Measurements from ENCODE around the gene ST6GALNAC5.

The ST6GALNAC5 gene

DNA sequence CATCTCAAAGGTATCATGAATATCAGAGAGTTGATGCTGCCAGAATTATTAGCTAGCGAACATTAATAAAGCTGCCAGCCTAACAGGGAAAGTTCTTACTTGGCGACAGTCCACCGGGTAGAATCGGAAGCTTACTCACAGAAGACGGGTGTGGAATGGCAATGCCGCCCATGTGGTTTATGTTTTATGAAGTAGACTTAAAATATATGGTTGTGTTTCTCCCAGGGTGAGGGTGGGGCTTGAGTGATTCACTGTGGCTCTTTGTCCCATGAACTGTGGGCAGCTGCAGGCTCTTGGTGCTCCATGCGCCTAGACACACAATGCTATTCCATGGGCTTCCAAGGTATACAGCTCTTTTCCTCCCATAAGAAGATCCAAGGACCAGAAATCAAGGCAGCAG is 189.2 kb downstream of the ST6GALNAC5 start:
- DNase-seq: no peak

DNA sequence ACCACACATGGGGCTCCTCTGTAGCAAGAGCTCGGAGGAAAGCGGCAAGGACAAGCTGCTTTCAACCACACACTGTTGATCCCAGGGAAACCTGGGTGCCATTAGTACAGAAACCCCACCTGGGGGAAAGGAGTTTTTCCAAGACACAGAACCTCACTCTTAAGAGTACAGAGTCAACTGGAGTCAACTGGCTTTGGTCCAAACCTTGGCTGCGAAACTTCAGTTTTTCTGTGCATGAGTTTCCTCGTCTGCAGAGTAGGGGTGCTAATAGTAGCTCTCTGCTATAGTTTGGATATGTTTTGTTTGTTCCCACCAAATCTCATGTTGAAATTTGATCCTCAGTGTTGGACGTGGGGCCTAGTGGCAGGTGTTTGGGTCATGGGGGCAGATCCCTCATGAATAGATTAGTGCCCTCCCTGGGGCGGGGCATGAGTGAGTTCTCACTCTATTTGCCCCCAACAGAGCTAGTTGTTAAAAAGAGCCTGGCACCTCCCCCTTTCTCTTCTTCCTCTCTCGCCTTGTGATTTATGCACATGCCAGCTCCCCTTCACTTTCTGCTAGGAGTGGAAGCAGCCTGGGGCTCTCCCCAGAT is 190.8 kb downstream of the ST6GALNAC5 start:
- no peak for DNase-seq

DNA sequence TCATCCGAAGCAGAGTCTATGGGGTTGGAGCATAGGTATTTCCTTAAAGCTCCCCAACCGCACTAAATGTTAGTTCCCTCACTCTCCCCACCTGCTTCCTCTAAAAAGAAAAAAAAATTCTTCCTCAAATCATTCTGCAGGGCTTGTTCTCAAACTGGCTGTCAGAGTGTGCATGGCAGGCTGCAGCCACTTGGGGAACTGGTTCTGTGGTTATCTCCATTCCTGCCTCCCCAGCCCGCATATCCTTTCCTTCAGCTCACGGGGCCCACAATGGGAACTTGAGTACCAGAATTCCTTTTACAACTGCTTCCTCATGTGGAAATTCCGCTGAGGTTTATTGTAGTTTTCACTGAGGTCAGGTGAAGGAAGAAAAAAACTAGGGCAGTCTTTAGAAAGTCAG is 192.7 kb downstream of the ST6GALNAC5 start:
- no peak for DNase-seq

DNA sequence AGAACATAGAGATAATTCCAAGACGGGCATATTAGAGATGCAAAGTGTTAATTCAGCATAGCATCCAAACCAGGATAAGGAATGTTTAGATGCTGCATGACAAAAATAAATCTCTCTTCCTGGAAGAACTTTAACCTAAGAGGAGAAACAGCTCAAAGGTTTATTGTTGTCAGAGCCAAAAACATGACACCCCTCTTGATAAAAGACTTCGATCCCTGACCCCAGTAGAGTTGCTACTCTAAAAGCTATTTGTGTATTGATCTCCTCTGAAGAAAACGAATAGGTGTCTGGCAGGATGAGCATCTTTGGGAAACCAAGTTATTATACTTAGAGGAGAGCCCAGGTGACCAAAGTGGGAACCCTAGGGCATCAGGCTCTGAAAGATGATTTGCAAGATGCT is 193.9 kb downstream of the ST6GALNAC5 start:
- DNase-seq: no peak

DNA sequence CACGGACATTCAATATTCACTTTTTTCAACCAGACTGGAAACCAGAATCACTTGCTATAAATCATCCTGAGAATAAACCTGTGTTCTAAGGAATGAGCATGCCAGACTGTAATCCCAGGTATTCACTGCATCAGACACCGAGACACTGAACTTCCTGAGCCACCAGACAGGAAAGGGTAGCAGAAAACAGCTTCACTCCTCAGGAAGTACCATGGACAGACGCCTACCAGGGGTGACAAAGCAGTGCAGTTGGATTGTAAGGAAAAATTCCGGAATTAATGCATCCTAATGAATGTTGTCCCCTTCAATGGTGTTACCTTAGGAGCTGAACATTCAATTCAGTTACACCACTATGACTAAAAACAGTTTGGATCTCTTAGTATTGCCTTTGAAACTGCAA is 195.8 kb downstream of the ST6GALNAC5 start:
- DNase-seq: no peak

DNA sequence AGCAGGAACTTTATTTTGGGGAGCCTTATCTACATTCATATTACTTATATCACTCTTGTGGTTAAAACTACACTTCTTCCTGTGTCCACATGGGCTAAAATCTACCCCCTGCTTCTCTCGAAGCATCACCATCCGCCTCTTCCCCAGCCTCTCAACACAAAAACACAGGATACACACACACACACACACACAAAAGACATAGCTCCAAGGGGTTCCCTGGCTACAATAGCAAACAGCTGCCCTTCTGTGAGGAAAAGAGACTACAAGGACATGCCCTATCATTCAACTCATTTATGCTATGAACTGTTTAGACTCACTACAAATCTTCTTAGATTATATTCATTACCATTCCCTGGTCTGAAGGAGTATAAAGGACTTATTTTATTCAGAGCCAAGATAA is 197.0 kb downstream of the ST6GALNAC5 start:
- no peak for DNase-seq

DNA sequence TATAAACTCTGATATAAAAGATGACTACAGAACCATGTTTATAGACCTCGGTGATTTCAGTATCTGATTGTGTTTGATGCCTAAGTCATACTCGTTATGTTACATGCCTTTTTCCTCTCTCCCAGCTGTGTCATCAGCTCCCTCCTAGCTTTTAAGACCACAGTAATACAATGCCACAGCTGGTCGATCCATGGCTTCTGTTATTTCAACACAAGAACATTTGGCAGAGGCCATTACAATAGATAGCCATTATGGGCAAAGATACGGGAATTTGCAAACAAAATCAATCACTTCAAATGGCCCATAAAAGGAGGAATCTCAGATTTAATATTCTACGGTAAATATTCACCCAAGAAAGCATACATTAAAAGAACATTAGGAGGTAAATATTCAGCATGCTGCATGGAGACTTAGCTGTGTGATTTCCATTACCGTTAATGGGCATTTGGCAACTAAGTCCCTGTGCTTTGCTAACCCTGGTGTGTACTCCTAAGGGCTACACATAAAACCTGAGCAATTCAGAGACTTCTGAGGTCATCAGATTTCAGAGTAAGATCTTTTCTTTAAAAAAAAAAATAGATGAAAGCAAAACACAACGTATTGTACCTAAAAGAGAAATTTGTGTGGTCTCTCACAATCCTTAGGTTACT is 198.5 kb downstream of the ST6GALNAC5 start:
- DNase-seq: no peak

DNA sequence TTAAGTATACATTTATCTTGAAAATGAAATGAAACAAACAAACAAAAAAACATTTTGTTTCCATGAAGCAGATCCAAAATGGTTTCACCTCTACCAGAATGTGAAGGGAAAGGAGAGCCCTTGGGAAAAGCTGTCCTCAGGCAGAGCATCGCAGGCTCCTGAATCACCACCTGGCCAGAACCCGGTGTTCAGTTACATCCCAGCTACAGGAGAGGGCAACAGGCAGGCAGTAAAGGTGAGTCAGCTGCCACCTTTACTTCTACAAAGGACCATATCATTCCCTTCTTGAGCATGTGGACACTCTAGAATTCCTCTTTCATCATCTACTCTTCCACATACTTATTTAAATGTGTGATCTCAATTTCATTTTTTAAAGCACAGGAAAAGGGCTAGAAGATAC is 200.7 kb downstream of the ST6GALNAC5 start:
- no peak for DNase-seq

DNA sequence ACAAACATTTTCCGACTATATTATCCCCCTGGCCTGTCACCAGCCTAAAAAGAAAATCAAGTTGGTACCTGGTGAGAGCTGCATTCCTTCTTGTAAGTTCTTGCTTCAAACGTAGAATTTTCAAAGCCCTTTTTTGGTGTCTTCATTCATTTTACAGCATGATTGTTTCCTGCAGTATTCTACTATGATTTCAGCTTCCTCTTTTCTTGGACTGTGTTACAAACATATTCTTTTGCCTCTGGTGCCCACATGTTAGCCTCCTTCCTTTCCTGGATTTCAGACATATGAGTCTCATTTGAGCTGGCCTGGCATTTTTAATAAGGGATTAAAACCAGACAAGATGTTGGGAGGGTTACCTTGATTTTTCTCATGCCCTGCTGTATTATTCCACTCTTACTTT is 209.5 kb downstream of the ST6GALNAC5 start:
- no peak for DNase-seq

DNA sequence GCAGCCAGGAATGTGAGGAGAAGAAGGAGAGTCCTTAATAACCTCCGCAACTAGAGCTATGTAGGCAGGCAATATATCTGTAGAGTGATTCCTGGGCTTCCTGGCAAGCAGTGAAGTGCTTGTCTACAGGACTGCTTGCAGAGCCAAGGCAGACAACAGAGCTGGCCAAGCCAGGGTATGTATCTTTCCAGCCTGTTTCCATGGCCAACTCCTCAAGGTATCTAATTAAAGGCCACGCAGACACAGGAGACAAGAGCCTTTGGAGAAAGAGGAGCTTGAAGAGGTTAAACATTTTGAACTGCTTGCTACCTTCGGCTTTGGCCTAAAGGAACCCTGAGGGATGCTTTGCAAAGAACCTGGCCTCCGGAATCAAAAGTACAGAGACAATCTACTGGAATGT is 214.6 kb downstream of the ST6GALNAC5 start:
- no peak for DNase-seq

DNA sequence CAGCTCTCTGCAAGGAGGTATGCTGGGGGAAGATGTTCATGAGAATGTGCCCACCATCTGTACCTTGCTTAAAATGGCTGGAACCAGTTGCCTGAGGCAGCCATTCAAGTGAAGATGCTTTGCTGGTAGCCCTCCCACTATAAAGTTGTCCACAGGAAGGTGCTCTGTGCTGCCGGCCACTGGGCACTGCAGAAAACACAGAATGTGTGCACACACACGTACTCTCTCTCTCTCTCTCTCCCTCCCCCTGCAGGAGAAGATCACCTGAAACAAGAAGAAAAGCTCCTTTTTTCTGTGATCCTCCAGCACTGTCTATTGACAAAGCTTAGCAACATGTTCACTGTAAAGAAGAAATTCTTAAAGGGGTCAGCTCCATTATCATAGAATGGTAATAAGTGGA is 217.2 kb downstream of the ST6GALNAC5 start:
- DNase-seq: no peak

DNA sequence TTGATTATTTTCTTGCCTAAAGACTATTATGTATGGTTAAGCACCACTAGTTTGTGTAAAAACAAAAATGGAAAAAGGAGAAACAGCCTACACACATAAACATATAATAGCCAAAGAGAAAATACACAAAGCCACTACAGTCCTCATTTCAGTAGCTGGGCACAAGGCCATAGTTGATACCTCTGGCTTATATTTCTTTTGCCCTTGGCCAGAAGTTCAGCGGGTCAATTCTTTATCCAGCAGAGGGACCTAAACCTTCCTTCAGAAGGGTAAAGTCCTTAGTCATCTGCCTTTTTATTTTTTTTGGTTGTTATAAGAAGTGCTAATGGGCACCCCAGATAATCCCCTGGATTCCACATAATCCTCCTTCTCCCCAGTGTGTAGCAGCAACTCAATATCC is 217.8 kb downstream of the ST6GALNAC5 start:
- DNase-seq: no peak

DNA sequence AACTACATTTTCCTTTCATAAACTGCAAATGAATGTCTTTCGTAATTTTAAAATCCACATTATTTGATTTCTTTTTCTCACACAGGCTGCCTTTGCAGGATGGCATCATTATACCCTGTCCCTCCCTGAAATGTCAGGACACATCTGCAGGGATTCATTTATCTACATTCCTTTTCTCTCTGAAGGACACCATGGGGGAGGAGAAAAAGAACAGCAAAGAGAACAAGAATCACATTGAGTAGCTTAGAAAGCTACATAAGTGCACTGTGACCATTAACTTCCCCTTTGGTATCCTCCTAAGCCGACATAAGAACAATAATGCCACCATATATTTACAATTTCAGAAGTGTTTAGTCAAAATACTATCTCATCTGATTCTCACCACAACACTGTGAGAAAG is 222.5 kb downstream of the ST6GALNAC5 start:
- DNase-seq: no peak

DNA sequence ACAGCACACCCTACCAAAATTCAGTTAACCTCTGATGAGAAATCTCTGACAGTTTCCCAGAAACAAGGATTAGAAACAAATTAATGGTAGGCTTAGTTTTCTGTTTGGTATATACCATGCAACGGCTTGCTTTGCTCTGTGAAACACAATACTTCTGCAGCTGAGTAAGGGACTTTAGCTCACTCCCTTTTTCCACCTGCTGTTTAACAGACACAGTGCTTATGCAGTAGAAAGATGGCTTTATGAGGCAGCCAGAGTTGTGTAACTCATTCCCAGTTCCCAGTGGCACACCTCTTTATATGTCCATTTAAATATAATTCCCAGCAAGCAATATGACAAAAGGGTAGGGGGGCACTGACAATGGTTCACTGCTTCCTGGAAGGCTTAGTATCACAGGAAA is 228.0 kb downstream of the ST6GALNAC5 start:
- DNase-seq: no peak

DNA sequence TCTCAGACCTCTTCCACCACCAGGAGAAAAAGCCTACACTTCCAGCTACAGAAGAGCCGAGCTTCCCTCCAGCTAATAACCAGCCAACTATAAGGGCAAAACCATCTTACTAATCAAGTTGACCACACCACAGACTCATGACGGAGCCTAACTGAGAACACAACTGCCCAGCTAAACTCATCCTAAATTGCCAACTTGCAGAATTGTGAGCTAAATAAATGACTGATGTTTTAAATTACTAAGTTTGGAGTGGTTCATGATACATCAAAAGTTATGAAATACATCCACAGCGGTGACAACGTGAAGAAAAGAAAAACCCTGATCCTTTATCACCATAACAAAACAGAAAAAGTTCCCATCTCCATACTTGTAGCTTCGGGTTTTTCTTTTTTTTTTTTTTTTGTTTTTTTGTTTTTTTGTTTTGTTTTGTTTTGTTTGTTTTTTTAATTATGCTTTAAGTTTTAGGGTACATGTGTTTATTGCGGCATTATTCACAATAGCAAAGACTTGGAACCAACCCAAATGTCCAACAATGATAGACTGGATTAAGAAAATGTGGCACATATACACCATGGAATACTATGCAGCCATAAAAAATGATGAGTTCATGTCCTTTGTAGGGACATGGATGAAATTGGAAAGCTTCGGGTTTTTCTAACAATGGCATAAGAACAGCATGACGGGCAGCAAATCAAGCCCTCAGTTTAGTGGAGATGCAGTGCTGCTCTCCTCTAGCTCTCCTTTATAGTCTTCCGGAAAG is 229.4 kb downstream of the ST6GALNAC5 start:
- no peak for DNase-seq

DNA sequence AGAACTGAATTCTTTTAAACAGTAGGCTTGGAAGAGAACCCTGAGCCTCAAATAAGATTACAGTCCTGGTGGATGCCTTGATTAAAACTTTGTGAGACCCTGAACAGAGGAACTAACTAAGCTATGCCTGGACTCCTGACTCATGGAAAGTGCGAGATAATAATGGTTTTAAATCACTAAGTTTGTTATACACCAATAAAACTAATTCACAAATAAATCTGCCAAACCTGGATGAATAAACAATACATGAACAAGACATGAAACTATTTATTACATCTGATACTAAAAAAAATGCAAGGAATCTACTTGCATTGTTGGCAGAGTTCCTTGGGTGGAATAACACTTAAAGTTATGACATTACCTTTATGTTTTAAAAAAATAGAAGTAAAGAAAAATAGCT is 233.6 kb downstream of the ST6GALNAC5 start:
- no peak for DNase-seq

DNA sequence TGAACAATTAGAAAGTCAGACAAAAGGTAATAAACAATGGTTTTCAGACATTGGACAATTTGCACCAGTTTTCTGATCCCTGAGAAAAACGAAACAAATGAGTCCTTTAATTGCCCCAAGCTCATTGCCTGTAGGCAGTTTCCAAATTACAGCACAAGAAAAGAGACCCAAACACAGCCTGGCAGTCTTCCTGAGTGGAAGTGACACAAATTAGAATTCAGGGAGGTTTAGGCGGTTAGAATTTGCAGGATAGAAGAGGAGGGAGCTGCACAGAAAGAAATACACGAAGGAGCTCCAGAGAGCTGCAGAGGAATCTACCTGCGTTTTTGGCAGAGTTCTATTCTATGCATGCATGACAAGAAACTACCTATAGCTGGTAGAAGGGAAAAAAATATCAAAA is 236.2 kb downstream of the ST6GALNAC5 start:
- DNase-seq: no peak

DNA sequence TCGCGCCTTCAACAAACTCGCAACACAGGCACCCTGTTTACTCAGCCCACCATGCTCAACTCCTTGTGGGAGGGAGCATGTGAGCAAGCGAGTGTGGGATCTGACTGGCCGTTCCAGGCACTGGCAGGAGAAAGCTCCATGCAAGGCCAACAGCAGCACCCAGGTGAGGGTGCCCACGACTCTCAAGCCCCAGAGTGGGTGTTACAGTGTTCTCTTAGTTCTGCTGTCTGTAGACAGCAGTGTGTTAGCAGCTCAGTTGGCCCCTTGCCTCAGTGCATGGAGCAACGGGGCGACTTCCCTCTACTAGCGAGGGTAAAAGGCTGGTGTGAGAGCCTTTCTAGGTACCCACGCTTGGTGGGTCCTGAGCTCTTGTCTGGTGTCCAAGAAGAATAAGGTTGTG is 237.4 kb downstream of the ST6GALNAC5 start:
- DNase-seq: no peak
